GM19438 (cell line): Measurements from ENCODE around the gene PPP1R26.
"Not testable (repeated sequence)": the region's sequence is repeated elsewhere in the genome, so short reads cannot be mapped to it uniquely, and the experiment has no call there.

Experiments used
- ATAC-seq: cut with Tn5 transposase; IDR thresholded peaks from one replicate; pipeline ENCODE4 v1.9.1; 2021; ENCODE audit warnings: low read depth; ENCODE audit not compliant: unreplicated experiment

PPP1R26 gene

DNA sequence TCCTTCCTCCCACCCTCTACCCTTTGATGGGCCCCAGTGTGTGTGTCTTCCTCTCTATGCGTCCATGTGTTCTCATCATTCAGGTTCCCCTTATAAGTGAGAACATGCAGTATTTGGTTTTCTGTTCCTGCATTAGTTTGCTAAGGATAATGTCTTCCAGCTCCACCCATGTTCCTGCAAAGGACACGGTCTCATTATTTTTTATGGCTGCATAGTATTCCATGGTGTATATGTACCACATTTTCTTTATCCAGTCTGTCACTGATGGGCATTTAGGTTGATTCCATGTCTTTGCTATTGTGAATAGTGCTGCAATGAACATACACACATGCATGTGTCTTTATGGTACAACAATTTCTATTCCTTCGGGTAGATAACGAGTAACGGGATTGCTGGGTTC, 21.1 kb upstream of the PPP1R26 start:
- ATAC-seq = not testable (repeated sequence)

DNA sequence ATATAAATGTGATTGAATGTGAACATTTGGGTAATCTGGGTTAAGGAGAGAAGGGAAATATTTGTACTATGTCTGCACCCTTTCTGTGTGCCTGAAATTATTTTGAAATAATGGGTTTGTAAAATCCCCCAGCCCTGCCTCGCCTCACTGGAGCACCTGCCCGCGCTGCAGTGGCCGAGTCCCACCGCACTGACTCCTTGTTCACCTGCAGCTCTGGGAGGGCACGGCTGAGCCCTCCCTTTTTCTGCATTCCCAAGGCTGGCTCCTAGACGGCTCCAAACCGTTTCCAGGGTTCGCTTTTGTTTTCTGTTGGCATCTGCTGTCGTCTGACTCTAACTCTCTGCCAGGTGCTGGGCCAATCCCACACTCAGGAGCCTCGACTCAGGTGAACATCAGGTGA, 17.6 kb upstream of the PPP1R26 start:
- ATAC-seq = no peak

DNA sequence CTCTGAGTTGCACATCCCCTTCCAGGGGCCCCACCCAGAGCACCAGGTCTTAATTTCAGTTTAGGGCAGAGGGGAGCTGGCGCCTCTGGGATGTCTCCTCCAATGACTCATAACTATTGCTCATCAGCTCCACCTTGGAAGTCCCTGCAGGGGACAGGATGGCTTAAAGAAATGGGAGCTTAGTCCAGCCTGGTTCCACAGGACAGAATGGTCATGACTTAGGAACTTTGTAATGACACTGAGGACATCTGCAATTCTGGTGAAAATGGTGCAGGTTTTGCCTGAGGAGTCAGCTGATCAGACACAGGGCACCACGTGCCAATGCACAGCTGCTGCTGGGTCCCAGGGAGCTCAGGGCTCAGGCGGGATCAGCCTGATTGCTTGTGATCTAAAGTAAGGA, 16.4 kb upstream of the PPP1R26 start:
- no peak for ATAC-seq

DNA sequence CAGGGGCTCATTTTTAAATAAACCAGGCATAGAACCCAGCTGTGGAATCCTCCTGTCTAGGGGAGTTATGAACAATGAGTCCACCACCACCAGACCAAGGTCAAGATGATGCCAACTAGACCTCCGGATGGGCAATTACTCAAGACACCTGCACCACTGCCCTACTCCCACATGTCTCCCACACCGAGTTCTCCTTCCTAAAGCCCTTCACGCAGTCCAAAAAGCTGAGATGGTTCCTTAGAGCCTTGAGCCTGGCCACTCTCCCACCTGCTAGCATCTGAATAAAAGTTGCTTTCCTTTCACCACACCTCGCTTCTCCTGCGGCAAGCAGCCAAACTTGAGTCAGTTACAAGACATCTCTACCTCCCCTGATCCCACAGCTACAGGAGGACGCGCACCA, 15.4 kb upstream of the PPP1R26 start:
- no peak for ATAC-seq

DNA sequence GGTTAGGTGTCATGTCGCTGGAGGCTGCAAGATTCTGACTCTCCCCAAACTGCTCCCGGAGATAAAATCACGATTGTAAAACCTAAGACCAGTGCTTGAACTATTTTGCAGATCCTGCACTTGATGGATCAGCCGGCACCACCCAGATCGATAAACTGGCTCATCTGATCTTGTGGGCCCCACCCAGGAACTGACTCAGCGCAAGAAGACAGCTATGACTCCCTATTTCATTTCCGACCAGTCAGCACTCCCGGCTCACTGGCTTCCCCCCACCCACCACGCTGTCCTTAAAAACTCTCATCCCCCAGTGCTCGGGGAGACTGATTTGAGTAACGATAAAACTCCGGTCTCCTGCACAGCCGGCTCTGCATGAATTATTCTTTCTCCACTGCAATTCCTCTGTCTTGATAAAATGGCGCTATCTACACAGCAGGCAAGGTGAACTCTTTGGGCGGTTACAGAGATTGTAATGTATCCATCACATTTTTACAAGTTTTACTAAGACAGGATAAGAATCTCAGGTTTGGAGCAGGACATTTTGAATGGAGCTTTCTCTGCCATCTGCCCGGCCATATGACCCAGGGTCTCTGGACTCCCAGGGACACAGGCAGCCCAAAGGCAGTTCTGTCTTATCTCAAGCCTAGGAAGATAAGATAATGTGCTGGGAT, 10.6 kb upstream of the PPP1R26 start:
- no peak for ATAC-seq

DNA sequence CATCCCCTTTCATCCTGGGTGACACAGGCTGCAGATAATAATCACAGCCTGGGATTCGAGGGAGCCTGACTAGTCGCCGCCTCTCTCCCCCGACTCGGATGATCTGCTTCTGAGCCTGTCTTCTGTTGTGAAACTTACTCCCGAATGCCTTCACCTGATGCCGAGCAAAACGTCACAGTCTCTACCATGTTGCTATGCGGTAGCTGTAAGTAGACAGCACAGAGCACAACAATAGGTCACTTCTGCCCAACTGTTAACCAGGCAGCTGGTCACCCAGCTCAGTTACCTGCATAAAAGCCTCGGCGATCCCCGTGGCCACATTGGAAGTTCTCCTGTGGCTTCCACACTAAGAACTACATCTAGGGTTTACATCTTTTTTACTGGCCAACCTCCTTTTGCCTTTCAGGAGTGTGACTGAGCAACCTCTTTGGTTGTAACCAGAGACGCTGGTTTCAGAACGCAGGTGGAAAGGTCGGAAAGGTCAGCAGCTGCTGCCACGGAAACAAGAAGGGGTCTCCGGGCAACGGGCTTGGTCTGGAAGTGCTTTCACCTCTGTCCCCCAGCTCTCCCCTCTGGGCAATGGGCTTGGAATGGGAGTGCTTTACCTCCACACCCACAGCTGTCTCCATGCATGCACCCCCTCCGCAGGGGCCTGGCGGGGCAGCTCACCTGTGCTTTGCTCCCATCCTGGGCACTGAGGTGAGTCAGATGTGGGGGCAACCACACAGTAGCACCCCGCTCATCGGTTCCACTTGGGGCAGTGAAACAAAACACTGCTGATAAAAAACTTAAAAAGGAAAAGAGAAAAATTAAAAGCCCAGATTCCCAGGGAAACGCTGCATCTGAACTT, 7.6 kb upstream of the PPP1R26 start:
- no peak for ATAC-seq

DNA sequence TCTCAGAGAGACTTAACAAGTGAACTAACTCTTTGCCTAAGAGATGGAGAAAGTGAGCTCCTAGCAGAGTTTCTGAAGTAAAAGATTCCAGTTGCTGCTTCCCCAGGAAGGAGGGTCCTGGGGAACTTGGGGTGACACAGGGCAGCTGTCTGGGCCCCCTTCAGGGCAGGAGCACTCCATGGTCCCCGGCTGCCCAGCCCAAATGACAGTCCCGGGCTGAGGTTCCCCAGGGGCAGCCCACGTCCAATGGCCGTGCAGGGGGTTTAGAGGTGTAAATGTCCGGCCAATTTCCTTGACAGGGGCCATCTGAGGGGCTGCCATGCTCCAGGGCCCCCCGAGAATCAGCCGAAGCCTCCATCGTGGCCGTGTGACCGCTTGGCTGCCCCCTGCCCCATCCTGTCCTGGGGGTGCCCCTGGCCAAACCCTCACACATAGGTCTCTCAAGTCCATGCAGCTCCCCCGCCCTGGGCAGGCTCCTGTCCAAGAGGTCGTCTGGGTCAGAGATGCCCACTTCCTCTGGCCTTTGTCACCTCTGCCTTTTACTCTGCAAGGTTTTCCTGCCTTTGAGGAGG, 5.5 kb upstream of the PPP1R26 start:
- ATAC-seq = no peak

DNA sequence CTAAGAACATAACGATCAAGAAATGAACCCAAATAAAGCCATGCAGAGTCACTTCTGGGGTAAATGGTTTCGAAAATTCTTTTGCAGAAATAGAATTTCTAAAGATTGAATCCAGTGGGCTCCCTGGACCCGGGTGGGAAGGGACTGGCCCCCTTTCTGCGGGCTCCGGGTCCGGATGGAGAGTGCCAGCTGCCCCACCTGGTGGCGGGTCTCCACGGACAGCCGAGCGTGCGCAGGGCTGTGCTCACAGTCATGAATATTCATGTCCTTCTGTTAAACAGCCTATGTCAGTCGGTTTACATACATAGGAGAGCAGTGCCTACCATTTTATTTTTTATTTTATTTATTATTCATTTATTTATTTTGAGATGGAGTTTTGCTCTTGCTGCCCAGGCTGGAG, 4.7 kb upstream of the PPP1R26 start:
- ATAC-seq = no peak

DNA sequence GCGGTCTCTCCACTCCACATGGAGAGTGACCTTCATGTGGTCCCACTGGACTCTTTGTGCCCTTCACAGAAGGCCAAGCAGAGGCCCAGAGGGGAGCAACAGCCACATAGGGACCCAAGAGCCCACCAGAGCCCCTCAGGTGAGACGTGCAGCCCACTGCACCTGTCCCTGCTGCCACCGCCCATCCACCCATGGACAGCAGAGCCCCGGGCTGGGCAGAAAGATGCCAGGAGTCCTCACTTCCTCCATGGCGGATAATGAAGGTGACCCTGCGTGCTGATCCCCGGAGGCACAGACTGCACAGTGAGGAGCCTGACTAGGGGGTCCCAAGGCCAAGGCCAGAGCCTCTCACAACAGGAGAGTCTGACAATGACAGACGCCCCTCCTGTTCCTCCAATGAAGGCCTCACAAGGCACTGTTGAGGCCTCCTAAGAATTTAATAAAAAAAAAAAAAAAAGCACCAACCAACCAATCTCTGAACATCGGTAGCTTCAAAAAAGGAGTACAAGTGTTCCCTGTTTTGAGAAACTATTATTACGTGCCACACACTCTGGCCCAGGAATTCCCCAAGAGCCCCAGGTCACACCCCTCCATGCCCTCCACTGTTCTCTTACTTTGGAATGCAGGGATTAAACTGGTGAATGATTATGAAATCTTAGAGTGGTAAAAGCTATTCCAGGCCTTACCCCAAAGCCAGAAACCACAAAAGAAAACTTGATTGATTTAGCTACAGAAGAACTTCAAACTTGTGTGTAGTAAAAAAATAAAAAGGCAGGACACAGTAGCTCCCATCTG, 2.8 kb upstream of the PPP1R26 start:
- no peak for ATAC-seq

DNA sequence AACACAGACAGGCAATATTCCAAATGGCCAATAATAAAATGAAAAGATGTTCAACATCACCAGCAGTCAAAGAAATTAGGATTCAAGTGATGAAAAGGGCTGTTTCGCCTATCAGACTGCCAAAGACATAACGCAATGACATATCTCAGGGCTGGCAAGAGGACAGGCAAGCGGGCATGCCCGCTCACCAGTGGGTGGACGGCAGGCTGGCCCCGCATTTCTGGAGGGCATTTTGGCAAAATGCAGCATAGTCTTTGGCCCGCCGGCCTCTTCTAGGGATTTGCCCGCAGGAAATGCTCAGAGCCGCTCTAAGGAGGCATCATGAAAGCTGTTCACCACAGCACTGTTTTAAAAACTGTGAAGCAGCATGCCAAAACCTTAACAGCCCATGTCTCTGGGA, 1.4 kb upstream of the PPP1R26 start:
- no peak for ATAC-seq

DNA sequence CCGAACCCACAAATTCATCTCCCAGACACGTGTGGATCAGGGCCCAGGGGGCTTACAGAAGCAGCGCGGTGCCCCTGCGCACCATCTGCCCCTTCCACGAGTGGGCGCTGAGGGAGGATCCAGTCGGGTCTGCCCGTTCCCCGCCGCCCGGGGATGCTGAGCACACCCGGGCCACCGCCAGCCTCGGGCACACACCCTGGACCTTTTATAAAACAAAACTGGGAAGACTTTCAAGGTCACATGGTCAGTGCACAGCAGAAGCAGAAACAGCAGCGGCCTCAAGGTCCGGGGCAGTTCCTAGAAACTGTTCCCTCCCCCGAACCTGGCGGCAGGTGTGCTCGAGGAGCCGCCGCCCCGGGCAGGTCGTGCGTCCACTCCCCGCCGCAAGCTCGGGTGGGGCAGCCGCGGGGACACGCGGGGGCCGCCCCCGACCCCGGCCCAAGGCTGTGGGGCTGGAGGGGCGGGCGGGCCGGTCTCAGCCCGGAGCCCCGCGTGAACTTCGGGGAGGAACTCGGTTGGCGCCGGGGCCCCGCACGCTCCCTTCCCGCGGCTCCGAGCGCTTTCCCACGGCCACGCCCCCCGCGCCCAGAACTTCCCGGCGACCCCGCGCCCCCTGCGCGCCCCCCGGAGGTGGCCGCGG, 633 bp upstream of the PPP1R26 start:
- no peak for ATAC-seq

DNA sequence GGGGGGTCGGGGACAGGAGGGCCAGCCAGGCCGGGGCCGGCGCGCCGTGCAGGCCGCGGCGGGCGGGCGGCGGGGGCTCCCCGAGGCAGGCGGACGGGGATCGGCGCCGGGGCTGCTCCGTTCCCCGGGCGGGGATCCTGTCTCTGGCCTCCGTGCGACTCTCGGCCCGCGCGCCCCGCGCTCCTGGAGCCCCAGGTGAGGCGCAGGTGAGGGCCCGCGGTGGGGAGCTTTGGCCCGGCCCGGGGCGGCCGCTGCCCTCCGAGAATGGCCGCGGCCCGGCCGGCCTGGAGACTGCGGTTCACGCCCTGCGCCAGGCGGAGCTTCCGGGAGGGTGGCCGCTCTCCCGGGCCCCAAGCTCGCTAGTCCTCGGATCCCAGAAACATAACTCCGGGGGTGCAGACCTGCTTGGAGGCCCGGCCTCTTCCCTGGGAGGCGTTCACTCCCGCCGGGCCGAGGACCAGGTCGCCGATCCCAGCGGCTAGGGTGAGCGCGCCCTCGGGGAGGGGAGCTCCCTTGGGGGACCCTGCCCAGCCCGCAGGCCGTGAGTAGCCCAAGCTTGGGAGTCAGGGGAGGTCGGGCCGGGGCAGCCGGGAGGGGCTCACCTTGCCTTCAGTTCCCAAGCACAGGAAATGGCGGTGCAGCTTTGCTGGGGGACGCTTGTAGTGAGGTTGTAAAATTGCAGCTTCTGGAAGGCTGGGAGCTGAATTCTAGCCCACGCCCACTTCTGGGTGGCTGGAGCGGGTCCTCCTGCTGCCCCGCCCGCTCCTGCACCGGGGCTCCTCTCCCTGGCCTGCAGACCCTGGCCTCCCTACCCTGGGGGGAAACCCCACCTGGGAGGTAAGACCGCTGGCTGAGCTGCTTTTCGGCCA, 723 bp downstream of the PPP1R26 start:
- ATAC-seq = no peak

DNA sequence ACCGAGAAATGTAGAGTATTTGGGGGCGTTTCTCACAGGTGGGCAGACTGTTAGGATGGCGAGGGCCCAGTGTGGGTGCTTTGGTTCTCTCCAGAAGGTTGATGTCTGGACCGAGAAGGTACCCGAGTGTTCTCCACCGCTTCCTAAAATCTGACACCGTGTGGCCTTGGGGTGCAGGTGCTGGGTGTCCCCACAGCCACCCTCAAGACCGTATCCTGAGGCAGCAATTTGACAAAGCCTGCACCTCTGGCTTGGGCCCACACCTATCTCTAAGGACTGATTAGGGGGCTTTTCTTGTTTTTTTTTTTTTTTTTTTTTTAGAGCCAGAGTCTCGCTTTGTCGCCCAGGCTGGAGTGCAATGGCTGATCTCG, 1.3 kb downstream of the PPP1R26 start:
- ATAC-seq = no peak

DNA sequence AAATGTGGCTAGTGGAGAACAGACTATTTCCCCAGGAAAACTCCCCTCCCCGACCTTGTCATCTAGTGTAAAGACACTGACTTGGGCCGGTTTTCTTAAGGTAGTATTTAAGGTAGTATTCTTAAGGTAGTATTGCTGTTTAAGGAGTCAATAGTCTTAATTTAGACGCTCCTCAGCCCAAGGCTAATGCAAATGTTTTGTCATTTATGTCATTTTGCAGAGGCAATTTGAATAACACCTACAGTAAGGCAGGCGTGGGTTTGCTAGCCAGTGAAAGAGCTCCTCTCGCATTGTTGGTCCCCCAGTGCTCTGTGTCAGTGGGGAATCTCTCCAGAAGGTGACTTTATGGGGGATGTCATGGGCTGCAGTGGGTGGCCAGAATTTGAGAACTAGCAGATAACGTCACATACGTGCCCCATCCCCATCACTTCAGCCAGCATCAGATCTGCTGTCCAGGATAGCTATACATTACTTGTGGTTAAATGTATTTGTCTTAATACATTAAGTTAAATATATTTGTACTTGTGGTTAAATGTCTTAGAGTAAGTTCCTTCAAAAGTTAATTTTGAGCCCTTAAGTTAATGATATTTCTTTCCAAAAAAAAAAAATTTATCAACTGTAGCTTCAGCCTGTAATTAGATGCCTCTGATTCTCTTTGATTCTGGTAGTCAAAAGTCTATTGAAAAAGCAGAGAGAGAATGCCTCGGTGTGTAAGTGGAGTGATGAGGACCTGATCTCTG, 2.6 kb downstream of the PPP1R26 start:
- ATAC-seq = no peak

DNA sequence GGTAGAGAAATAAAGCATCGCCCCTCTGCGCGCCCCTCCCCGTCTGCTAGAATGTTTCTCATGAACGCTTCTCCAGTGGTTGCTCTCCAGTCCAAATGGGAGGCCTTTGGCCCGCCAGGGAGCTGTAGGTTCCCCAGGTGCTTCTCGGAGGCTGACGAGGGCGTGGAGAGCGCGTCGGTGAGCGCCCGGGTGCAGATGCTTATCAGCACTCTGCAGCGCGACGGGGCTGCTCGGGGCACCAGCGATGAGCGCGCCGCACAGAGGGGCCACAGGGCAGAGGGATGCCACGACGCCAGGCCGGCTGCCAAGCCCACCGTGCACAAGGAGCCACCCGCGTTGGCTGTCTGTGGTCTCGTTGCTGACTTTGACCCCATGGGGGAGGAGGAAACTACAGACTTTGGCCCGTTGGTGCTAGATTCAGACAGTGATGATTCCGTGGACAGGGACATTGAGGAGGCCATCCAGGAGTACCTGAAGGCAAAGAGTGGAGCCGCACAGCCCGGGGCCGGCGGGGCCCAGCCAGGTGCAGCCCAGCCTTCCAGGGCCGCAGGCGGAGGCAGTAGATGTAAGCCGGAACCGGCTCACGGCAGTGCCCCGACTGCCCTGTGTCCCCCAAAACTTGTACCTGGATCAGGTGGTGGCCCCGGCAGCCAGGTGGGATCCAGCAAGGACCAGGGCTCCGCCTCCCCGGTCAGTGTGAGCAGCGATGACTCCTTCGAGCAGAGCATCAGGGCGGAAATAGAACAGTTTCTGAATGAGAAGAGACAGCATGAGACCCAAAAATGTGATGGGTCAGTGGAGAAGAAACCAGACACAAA, 5.1 kb downstream of the PPP1R26 start:
- ATAC-seq = no peak

DNA sequence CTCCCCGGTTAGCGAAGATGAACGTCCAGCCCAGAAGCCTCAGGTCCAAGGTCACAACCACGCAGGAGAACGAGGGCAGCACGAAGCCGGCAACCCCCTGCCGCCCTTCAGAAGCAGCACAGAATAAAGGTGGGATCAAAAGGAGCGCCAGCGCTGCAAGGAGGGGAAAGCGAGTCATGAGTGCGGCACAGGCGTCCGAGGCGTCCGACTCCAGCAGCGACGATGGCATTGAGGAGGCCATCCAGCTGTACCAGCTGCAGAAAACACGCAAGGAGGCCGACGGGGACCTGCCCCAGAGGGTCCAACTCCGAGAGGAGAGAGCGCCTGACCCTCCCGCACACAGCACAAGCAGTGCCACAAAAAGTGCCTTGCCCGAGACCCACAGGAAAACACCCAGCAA, 5.8 kb downstream of the PPP1R26 start:
- ATAC-seq = no peak

DNA sequence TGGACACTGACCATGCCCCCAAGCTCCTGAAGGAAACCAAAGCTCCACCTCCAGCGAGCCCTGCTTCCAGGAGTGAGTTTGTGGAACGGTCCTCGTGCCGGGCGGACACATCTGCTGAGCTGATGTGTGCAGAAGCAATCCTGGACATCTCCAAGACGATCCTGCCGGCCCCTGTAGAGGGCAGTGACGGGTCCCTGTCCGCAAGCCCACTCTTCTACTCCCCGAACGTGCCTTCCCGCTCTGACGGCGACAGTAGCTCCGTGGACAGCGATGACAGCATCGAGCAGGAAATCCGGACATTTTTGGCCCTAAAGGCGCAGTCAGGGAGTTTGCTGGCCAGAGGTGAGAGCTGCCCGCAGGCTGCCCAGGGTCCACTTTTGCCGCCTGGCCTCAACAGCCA, 6.2 kb downstream of the PPP1R26 start:
- ATAC-seq = no peak
